GM10248 (cell line): ENCODE measurements around the gene TEX13A.
"Not testable (repeated sequence)": the region's sequence is repeated elsewhere in the genome, so short reads cannot be mapped to it uniquely, and the experiment has no call there.

Source experiments
- CTCF ChIA-PET: fragments of 300-600 bp; sonication (Branson Sonifier 250); formaldehyde crosslinking; extraction: SDS; loops from one replicate; lab custom pipeline; 2021; ENCODE audit warnings: antibody characterized with exemption; lab: Yijun Ruan, JAX
- POLR2A ChIA-PET: fragments of 350-650 bp; sonication (Branson Sonifier 250); formaldehyde crosslinking; extraction: SDS; loops from one replicate; lab custom pipeline; 2020; ENCODE audit warnings: antibody characterized with exemption; lab: Yijun Ruan, JAX
- DNase-seq: peaks from one replicate; pipeline ENCODE4 v3.0.0; 2012; ENCODE audit errors: extremely low spot score
- CTCF ChIP-seq: IDR thresholded peaks from 2 replicates; pipeline ENCODE4 v1.5.1; 2012; ENCODE audit warnings: mild to moderate bottlenecking, low read depth; ENCODE audit errors: extremely low read depth, missing control alignments, control extremely low read depth

TEX13A gene

GRCh38 chrX:105260291-105261043 lies 40.0 kb upstream of the TEX13A start:
- TF ChIP-seq CTCF, result no peak
- DNase-seq, result no peak
- CTCF ChIA-PET, result no interaction called here
- POLR2A ChIA-PET, result no interaction called here

GRCh38 chrX:105241056-105241455 lies 20.6 kb upstream of the TEX13A start:
- POLR2A ChIA-PET, result no interaction called here
- CTCF ChIA-PET, result no interaction called here
- TF ChIP-seq CTCF, result no peak
- no peak for DNase-seq

GRCh38 chrX:105237407-105237806 lies 16.9 kb upstream of the TEX13A start:
- POLR2A ChIA-PET, CTCF ChIA-PET, DNase-seq: not testable (repeated sequence)

GRCh38 chrX:105229146-105229545 lies 8.7 kb upstream of the TEX13A start:
- TF ChIP-seq CTCF, result no peak
- ChIA-PET POLR2A (no interaction called here), CTCF (no interaction called here)
- DNase-seq, result no peak

GRCh38 chrX:105228602-105229001 lies 8.1 kb upstream of the TEX13A start:
- POLR2A ChIA-PET, result no interaction called here
- CTCF ChIA-PET, result no interaction called here
- DNase-seq, result no peak

GRCh38 chrX:105226499-105226898 lies 6.0 kb upstream of the TEX13A start:
- POLR2A ChIA-PET, result no interaction called here
- TF ChIP-seq CTCF, result no peak
- DNase-seq, result no peak
- CTCF ChIA-PET, result interaction anchor here (1.2 to 2.2 kb wide), 2 partner anchors 15 to 37 kb away, joined by 4 to 6 read pairs; no protein-coding TSS in a partner anchor

More at GRCh38 chrX:105228602-105229001, 8.1 kb upstream of the TEX13A start:
- TF ChIP-seq CTCF, result no peak

GRCh38 chrX:105221374-105221773 lies 880 bp upstream of the TEX13A start:
- no peak for DNase-seq
- ChIA-PET POLR2A (no interaction called here), CTCF (no interaction called here)
- no peak for TF ChIP-seq CTCF
